PC-9 (cell line): Measurements from ENCODE around the gene EPB41. TPM values are rescaled to one million over a fixed set of nuclear protein-coding genes. Genes with fewer than 3 reads are reported as not detected.

Source experiments
- BruUV-seq: library from RNA; stranded (reverse); fragments of 400-500 nt; replicated peaks from 2 replicates; lab custom pipeline; 2021; lab: Mats Ljungman, UMichigan
- CTCF ChIA-PET: fragments of 300-600 bp; sonication (Branson Sonifier 250); formaldehyde crosslinking; loops from one replicate; lab custom pipeline; 2022; ENCODE audit warnings: antibody characterized with exemption; lab: Charles Lee
- POLR2A ChIA-PET: fragments of 300-600 bp; sonication (Branson Sonifier 250); formaldehyde crosslinking; loops from one replicate; lab custom pipeline; 2022; ENCODE audit warnings: antibody characterized with exemption; ENCODE audit not compliant: unreplicated experiment; lab: Charles Lee
- DNase-seq, 2 experiments: peaks; one replicate each; pipeline versions ENCODE4 v3.0.0 to v3.0.0-alpha.2; 2015 to 2022; ENCODE audit warnings: mixed read lengths in 1 of 2
- H2AFZ ChIP-seq: fragments of 200-600 bp; sonication (generic); 2 replicates; pipeline ENCODE4 v1.8.1; 2017; ENCODE audit warnings: antibody characterized with exemption
- H3F3A ChIP-seq: fragments of 200-600 bp; sonication (generic); 2 replicates; pipeline ENCODE4 v1.8.1; 2017; ENCODE audit warnings: antibody characterized with exemption, mild to moderate bottlenecking, low read depth; ENCODE audit not compliant: insufficient read depth
- H3K27ac ChIP-seq: fragments of 200-600 bp; sonication (generic); 2 replicates; pipeline ENCODE4 v1.6.1; 2016; ENCODE audit warnings: mixed run types
- H3K27me3 ChIP-seq: fragments of 200-600 bp; sonication (generic); 2 replicates; pipeline ENCODE4 v1.6.1; 2016; ENCODE audit warnings: low read depth, mixed run types; ENCODE audit not compliant: insufficient read depth
- H3K36me3 ChIP-seq: fragments of 200-600 bp; sonication (generic); 2 replicates; pipeline ENCODE4 v1.6.1; 2016; ENCODE audit warnings: low read depth, mixed run types
- H3K4me1 ChIP-seq: fragments of 200-600 bp; sonication (generic); replicated peaks from 2 replicates; pipeline ENCODE4 v1.6.1; 2016; ENCODE audit warnings: mixed run types; ENCODE audit not compliant: insufficient read depth
- H3K4me2 ChIP-seq: fragments of 200-600 bp; sonication (generic); 2 replicates; pipeline ENCODE4 v1.6.1; 2017; ENCODE audit warnings: mixed run types
- H3K4me3 ChIP-seq: fragments of 200-600 bp; sonication (generic); 2 replicates; pipeline ENCODE4 v1.6.1; 2016; ENCODE audit warnings: mixed run types
- H3K79me2 ChIP-seq: fragments of 200-600 bp; sonication (generic); 2 replicates; pipeline ENCODE4 v1.6.1; 2017; ENCODE audit warnings: low read depth, mixed run types
- H3K9me2 ChIP-seq: fragments of 200-600 bp; sonication (generic); 2 replicates; pipeline ENCODE4 v1.8.1; 2017; ENCODE audit warnings: mild to moderate bottlenecking; ENCODE audit not compliant: insufficient read depth
- H3K9me3 ChIP-seq: fragments of 200-600 bp; sonication (generic); 2 replicates; pipeline ENCODE4 v1.8.1; 2016; ENCODE audit warnings: low read depth; ENCODE audit not compliant: insufficient read depth
- H4K20me1 ChIP-seq: fragments of 200-600 bp; sonication (generic); 2 replicates; pipeline ENCODE4 v1.8.1; 2017; ENCODE audit not compliant: insufficient read depth
- EZH2 ChIP-seq: fragments of 200-600 bp; sonication (generic); IDR thresholded peaks from 2 replicates; pipeline ENCODE4 v1.8.0; 2017; ENCODE audit warnings: antibody characterized with exemption, low read depth
- intact Hi-C: fragments of 100-400 bp; cut with micrococcal nuclease; formaldehyde crosslinking; loops from one replicate; pipeline ENCODE4 v1.10.0; 2022; ENCODE audit not compliant: unreplicated experiment
- total RNA-seq: library from RNA; stranded (reverse); gene quantifications from 2 replicates; pipeline ENCODE4 v1.2.3, GENCODE V29; 2021
- TF ChIP-seq, protein P1 (sequence below): fragments of 200-600 bp; sonication (generic); conservative IDR thresholded peaks from 2 replicates; pipeline ENCODE4 v1.6.1; 2017; ENCODE audit warnings: mixed run types, antibody characterized with exemption, mild to moderate bottlenecking, moderate library complexity

The EPB41 gene
- total RNA-seq, 1 experiment from 2014 or later, result 42.2 TPM

DNA sequence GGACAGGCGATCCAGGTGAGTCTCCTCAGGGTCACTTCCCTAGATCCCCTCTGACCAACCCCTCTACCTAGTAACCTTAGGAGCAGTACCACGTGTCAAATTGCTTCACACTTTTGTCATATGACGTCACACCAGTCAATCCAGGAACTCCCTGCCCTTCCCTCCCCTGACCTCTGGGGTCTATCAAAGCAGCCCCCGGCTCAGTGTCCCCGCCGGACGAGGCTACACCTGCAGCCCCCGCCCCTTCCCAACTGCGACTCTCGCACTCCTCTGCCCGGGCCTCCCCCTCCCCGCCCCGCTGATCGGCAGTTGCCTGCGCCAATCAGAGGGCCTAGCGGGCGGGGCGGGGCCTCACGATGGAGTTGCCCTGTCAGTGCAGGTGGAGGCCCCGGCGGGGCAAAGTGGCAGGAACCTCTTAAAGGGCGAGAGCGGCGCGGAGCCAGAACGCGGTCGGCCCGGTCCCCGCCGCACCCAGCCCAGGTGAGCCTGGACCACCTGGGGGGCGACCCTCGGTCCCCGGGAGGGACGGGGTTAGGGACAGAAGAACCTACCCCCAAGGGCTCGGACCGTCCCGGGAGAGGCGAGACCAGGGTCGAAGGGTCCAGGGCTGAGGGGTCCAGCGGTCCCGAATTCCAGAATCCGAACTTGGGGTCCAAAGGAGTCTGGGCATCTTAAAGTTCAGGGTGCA lies 27.5 kb upstream of the EPB41 start:
- H2AFZ ChIP-seq, result peak overlapping the region; percentile 96
- DNase-seq, result peak; percentile 71 to 89
- ChIA-PET CTCF (interaction anchor here (0.5 to 0.9 kb wide), 2 partner anchors 148 to 315 kb away, joined by 6 to 8 read pairs; no protein-coding TSS in a partner anchor), POLR2A (no interaction called here)
- peak overlapping the region; percentile 80 for H3K4me2 ChIP-seq
- no peak overlapping the region; the same call in 1 of the 2 replicates for H3K27ac ChIP-seq
- H3K4me1 ChIP-seq, result peaks cover 23% of the 10 kb centered on the region
- intact Hi-C loops, result loop anchor here (1.0 to 10.0 kb wide), 2 partner anchors 85 to 258 kb away; no protein-coding TSS in a partner anchor
- H3F3A ChIP-seq, result peaks cover 4% of the 10 kb centered on the region; the same call in 1 of the 2 replicates
- no TSS peak for BruUV-seq
- no peaks in the 10 kb centered on the region for H3K79me2 ChIP-seq
- H3K27me3 ChIP-seq, result no peaks in the 10 kb centered on the region
- TF ChIP-seq, protein P1, sequence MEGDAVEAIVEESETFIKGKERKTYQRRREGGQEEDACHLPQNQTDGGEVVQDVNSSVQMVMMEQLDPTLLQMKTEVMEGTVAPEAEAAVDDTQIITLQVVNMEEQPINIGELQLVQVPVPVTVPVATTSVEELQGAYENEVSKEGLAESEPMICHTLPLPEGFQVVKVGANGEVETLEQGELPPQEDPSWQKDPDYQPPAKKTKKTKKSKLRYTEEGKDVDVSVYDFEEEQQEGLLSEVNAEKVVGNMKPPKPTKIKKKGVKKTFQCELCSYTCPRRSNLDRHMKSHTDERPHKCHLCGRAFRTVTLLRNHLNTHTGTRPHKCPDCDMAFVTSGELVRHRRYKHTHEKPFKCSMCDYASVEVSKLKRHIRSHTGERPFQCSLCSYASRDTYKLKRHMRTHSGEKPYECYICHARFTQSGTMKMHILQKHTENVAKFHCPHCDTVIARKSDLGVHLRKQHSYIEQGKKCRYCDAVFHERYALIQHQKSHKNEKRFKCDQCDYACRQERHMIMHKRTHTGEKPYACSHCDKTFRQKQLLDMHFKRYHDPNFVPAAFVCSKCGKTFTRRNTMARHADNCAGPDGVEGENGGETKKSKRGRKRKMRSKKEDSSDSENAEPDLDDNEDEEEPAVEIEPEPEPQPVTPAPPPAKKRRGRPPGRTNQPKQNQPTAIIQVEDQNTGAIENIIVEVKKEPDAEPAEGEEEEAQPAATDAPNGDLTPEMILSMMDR, result no peak
- no peak for TF ChIP-seq EZH2
- no peaks in the 10 kb centered on the region for H4K20me1 ChIP-seq
- H3K9me2 ChIP-seq, result no peaks in the 10 kb centered on the region
- no peaks in the 10 kb centered on the region for H3K36me3 ChIP-seq
- H3K9me3 ChIP-seq, result no peaks in the 10 kb centered on the region
- peak overlapping the region; percentile 75 for H3K4me3 ChIP-seq

DNA sequence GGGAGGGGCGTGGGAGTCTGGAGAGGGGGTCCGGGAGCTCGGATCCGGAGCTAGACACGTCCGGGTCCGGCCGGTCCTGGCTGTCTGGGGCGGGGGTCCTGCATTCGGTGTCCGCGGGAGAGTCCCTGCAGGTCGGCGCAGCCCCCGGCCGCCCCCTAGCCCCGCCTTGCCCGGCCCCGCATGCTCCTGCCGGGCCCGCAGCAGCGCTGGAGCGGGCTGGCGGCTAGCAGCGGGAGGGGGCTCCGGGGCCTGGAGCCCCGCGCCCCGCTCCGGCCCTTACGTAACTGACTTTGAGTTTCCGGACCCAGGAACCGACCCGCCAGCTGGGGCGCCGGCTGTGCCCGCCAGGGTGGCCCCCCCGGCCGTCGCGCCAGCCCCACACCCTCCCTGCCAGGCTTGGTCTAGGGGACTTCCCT lies 26.9 kb upstream of the EPB41 start:
- TSS peak; percentile 33 for BruUV-seq
- H3K79me2 ChIP-seq, result no peaks in the 10 kb centered on the region
- TF ChIP-seq, protein P1, result no peak
- TF ChIP-seq EZH2, result no peak
- intact Hi-C loops, result loop anchor here (1.0 to 10.0 kb wide), 2 partner anchors 85 to 257 kb away; no protein-coding TSS in a partner anchor
- peak overlapping the region; percentile 96 for H2AFZ ChIP-seq
- H3K9me3 ChIP-seq, result no peaks in the 10 kb centered on the region
- H3K9me2 ChIP-seq, result no peaks in the 10 kb centered on the region
- H3K27ac ChIP-seq, result no peak overlapping the region
- peak in 1 of 2 experiments; percentile 20 for DNase-seq
- no peaks in the 10 kb centered on the region for H3K36me3 ChIP-seq
- peak overlapping the region; percentile 75 for H3K4me3 ChIP-seq
- CTCF ChIA-PET, result interaction anchor here (0.5 to 0.9 kb wide), 2 partner anchors 148 to 315 kb away, joined by 3 to 4 read pairs; no protein-coding TSS in a partner anchor
- H4K20me1 ChIP-seq, result no peaks in the 10 kb centered on the region
- H3F3A ChIP-seq, result peaks cover 4% of the 10 kb centered on the region; the same call in 1 of the 2 replicates
- POLR2A ChIA-PET, result interaction anchor here (0.5 kb wide), 1 partner anchor 44 kb away, joined by 9 read pairs; no protein-coding TSS in a partner anchor
- peak overlapping the region; percentile 80 for H3K4me2 ChIP-seq
- H3K4me1 ChIP-seq, result peaks cover 20% of the 10 kb centered on the region
- no peaks in the 10 kb centered on the region for H3K27me3 ChIP-seq

DNA sequence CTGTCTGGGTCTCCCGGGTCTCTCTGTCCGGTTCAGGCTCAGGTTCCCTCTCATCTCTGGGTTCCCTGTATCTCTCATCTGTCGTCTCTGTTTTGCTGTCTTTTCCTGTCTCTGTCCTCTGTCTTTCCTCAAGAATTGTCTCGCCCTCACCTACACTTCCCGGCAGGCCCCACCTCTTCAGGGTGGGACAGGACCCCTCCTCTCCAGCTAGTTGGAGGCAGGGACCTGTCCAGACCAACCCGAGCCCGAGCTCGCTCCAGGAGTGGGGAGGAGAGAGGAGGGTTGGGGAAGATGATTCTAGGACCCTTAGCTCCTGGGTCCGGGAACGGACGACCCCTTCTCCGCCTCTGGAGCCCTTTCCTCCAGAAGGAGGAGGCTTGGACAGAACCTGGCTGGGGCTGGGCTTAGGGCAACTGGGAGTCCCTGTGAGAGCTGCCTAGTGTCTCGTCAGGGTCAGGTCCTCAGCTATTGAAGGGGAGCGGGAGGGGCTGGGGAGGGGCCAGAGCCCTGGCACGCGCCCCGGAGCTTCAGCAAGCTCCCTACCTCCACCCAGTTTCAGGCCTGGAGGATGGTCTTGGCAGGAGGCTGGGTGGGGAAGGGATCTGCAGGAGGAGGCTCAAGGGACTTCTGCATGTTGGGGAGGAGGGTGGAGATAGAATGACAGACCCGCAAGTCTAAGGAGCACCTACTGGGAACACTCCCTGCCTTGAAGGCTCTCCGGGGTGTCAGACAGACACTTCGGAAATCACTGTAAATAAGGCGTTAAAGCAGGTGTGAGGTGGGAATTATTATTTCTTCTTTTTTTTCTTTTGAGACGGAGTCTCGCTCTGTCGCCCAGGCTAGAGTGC lies 26.3 kb upstream of the EPB41 start:
- DNase-seq, result peak in 1 of 2 experiments; percentile 41
- H3K27ac ChIP-seq, result no peak overlapping the region
- H4K20me1 ChIP-seq, result no peaks in the 10 kb centered on the region
- ChIA-PET POLR2A (interaction anchor here (0.5 kb wide), 1 partner anchor 43 kb away, joined by 9 read pairs; no protein-coding TSS in a partner anchor), CTCF (interaction anchor here (0.5 to 0.9 kb wide), 2 partner anchors 148 to 314 kb away, joined by 3 to 4 read pairs; no protein-coding TSS in a partner anchor)
- H3K9me3 ChIP-seq, result no peaks in the 10 kb centered on the region
- intact Hi-C loops, result loop anchor here (1.0 to 10.0 kb wide), 2 partner anchors 84 to 257 kb away; no protein-coding TSS in a partner anchor
- H3K36me3 ChIP-seq, result no peaks in the 10 kb centered on the region
- peak overlapping the region; percentile 80 for H3K4me2 ChIP-seq
- no peaks in the 10 kb centered on the region for H3K27me3 ChIP-seq
- H3K4me3 ChIP-seq, result peak overlapping the region; percentile 75
- H3K9me2 ChIP-seq, result no peaks in the 10 kb centered on the region
- no TSS peak for BruUV-seq
- H2AFZ ChIP-seq, result peak overlapping the region; percentile 96; the same call in 1 of the 2 replicates
- peaks cover 4% of the 10 kb centered on the region; the same call in 1 of the 2 replicates for H3F3A ChIP-seq
- TF ChIP-seq EZH2, result no peak
- no peaks in the 10 kb centered on the region for H3K79me2 ChIP-seq
- peaks cover 19% of the 10 kb centered on the region for H3K4me1 ChIP-seq
